Esophagus squamous epithelium (tissue), 4 donors: ENCODE results near the gene USP30.

Experiments used
- POLR2A ChIP-seq, 4 donors: fragments of 450-650 bp; IDR thresholded peaks; one replicate each; pipeline ENCODE4 v1.6.1; 2017; ENCODE audit warnings: antibody characterized with exemption in 4 of 4, mild to moderate bottlenecking in 4 of 4, moderate library complexity in 3 of 4
- TF ChIP-seq, protein P1 (sequence below), 6 experiments: fragments of 450-650 bp in 4 of 6; fragments of 200-600 bp in 2 of 6; sonication (generic) in 2 of 6; IDR thresholded peaks; one replicate each; pipeline ENCODE4 v1.5.1; 2016 to 2019; ENCODE audit warnings: antibody characterized with exemption in 6 of 6, mild to moderate bottlenecking in 4 of 6, moderate library complexity in 4 of 6

DNA sequence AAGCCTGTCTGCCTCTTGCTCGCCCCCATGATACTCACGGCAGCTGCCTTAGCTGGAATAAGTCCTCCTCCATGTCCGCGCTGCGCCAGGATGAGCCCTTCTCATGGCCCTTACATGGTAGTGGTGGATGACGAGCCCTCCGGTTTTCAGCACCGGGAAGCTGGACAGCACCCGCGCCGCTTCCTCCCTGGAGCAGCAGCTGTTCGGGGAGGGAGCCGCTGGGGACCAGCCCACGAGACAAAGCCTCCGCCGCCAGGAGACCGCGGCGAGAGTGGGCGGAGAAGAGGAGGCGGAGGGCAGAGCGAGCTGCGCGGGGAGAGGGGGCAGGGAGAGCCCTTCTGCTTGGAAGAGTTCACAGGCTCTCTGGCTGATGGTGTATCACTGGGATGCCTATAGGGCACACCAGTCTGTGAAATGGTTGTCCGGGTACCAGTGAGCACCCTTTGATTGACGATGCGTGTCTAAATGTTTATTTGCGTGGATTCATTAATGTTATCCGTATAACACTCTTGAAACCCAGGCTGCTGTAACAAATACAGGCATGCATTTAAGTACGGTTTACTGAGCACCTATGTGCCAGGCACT lies 31.5 kb upstream of the USP30 start, which contains the start of gene SVOP:
- TF ChIP-seq, protein P1, sequence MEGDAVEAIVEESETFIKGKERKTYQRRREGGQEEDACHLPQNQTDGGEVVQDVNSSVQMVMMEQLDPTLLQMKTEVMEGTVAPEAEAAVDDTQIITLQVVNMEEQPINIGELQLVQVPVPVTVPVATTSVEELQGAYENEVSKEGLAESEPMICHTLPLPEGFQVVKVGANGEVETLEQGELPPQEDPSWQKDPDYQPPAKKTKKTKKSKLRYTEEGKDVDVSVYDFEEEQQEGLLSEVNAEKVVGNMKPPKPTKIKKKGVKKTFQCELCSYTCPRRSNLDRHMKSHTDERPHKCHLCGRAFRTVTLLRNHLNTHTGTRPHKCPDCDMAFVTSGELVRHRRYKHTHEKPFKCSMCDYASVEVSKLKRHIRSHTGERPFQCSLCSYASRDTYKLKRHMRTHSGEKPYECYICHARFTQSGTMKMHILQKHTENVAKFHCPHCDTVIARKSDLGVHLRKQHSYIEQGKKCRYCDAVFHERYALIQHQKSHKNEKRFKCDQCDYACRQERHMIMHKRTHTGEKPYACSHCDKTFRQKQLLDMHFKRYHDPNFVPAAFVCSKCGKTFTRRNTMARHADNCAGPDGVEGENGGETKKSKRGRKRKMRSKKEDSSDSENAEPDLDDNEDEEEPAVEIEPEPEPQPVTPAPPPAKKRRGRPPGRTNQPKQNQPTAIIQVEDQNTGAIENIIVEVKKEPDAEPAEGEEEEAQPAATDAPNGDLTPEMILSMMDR (IDR thresholded peaks at IDR 0.05) = no peak
- no peak for TF ChIP-seq POLR2A (IDR thresholded peaks at IDR 0.05)
